Endothelial cell of umbilical vein (primary cell): ENCODE data around the gene ARMS2. TPM values are rescaled to one million over a fixed set of nuclear protein-coding genes. Genes with fewer than 3 reads are reported as not detected.
A peak's percentile ranks its signal among the peaks of the same experiment; 100 is the strongest.

Experiments
- BruUV-seq: library from RNA; stranded (reverse); fragments of 400-500 nt; replicated peaks from 2 replicates; lab custom pipeline; 2021; lab: Mats Ljungman, UMichigan
- CTCF ChIA-PET: fragments of 300-600, 350-600 bp; sonication (Branson Sonifier 250); formaldehyde crosslinking; loops from one replicate; lab custom pipeline; 2021; ENCODE audit warnings: antibody characterized with exemption, inconsistent platforms; lab: Charles Lee
- POLR2A ChIA-PET: fragments of 300-600, 350-600 bp; sonication (Branson Sonifier 250); formaldehyde crosslinking; loops from one replicate; lab custom pipeline; 2021; ENCODE audit warnings: antibody characterized with exemption, inconsistent platforms; lab: Charles Lee
- DNase-seq: peaks from one replicate; pipeline ENCODE4 v3.0.0-alpha.2; 2011; ENCODE audit warnings: low read depth, low spot score
- FAIRE-seq: peaks from 2 replicates; lab custom pipeline; 2011; peaks lifted over from hg19 to GRCh38; lab: Jason Lieb, UNC
- H2AFZ ChIP-seq: 2 replicates; pipeline ENCODE4 v1.6.0; 2012; ENCODE audit warnings: low read depth, low read length, control low read depth, inconsistent platforms
- H3K27ac ChIP-seq: 2 replicates; pipeline ENCODE4 v1.5.1; 2011; ENCODE audit warnings: low read depth, mild to moderate bottlenecking, control low read depth, low read length, moderate library complexity; ENCODE audit not compliant: insufficient read depth
- H3K27me3 ChIP-seq, 2 experiments: 2 replicates each; pipeline versions ENCODE4 v1.6.0 to v1.6.1; 2011; ENCODE audit warnings: low read length in 2 of 2, mixed read lengths in 1 of 2; ENCODE audit not compliant: control insufficient read depth in 2 of 2, insufficient read depth in 2 of 2
- H3K36me3 ChIP-seq, 2 experiments: 2 replicates in 1 of 2; 3 replicates in 1 of 2; pipeline ENCODE4 v1.5.1; 2011; ENCODE audit warnings: low read length in 2 of 2, mild to moderate bottlenecking in 1 of 2, moderate library complexity in 1 of 2; ENCODE audit not compliant: control insufficient read depth in 2 of 2, insufficient read depth in 2 of 2; ENCODE audit errors: extremely low read depth in 1 of 2
- H3K4me1 ChIP-seq: 3 replicates; pipeline ENCODE4 v1.5.1; 2011; ENCODE audit warnings: mild to moderate bottlenecking, low read length; ENCODE audit not compliant: control insufficient read depth, insufficient read depth; ENCODE audit errors: extremely low read depth
- H3K4me2 ChIP-seq: 2 replicates; pipeline ENCODE4 v1.6.1; 2011; ENCODE audit warnings: low read length, control low read depth, mixed read lengths; ENCODE audit not compliant: insufficient read depth
- H3K4me3 ChIP-seq, 3 experiments: fragments of 200-600 bp in 1 of 3; sonication (generic), shearing (Covaris generic) in 1 of 3; replicated peaks in 1 of 3; 2 replicates each; pipeline ENCODE4 v1.5.1; 2011 to 2016; ENCODE audit warnings: control low read depth in 3 of 3, low read length in 3 of 3, mild to moderate bottlenecking in 2 of 3, inconsistent platforms in 1 of 3, low read depth in 1 of 3, moderate library complexity in 1 of 3; ENCODE audit not compliant: insufficient read depth in 1 of 3
- H3K79me2 ChIP-seq: 2 replicates; pipeline ENCODE4 v1.6.0; 2012; ENCODE audit warnings: low read length, inconsistent platforms; ENCODE audit not compliant: control insufficient read depth, insufficient read depth
- H3K9ac ChIP-seq: replicated peaks from 2 replicates; pipeline ENCODE3; 2011; ENCODE audit warnings: low read length, control low read depth; ENCODE audit not compliant: insufficient read depth; ENCODE audit errors: extremely low read depth
- H3K9me1 ChIP-seq: replicated peaks from 3 replicates; pipeline ENCODE4 v1.6.0; 2011; ENCODE audit warnings: mild to moderate bottlenecking, low read length; ENCODE audit not compliant: control insufficient read depth, insufficient read depth; ENCODE audit errors: extremely low read depth
- H3K9me3 ChIP-seq: replicated peaks from 2 replicates; pipeline ENCODE4 v1.5.1; 2012; ENCODE audit warnings: low read length, inconsistent platforms; ENCODE audit not compliant: control insufficient read depth, insufficient read depth
- H4K20me1 ChIP-seq: replicated peaks from 2 replicates; pipeline ENCODE3; 2011; ENCODE audit warnings: mild to moderate bottlenecking, low read length; ENCODE audit not compliant: control insufficient read depth, insufficient read depth; ENCODE audit errors: extremely low read depth
- FOS ChIP-seq: IDR thresholded peaks from 2 replicates; pipeline ENCODE4 v1.6.1; 2011; ENCODE audit warnings: mild to moderate bottlenecking, low read length, moderate library complexity, borderline replicate concordance; ENCODE audit not compliant: insufficient read depth
- GATA2 ChIP-seq: IDR thresholded peaks from 2 replicates; pipeline ENCODE4 v1.7.0; 2011; ENCODE audit warnings: low read depth, mild to moderate bottlenecking, moderate library complexity, mixed read lengths, low read length; ENCODE audit not compliant: insufficient read length, insufficient read depth
- JUN ChIP-seq: IDR thresholded peaks from 2 replicates; pipeline ENCODE4 v1.6.1; 2011; ENCODE audit warnings: borderline replicate concordance, low read depth; ENCODE audit not compliant: insufficient read length, insufficient read depth
- MYC ChIP-seq: IDR thresholded peaks from one replicate; pipeline ENCODE4 v1.6.1; 2011; ENCODE audit warnings: mild to moderate bottlenecking, low read depth, low read length
- POLR2A ChIP-seq: IDR thresholded peaks from 2 replicates; pipeline ENCODE4 v1.6.1; 2012; ENCODE audit warnings: low read depth, mild to moderate bottlenecking, control low read depth, low read length
- POLR2AphosphoS5 ChIP-seq: IDR thresholded peaks from 2 replicates; pipeline ENCODE4 v1.6.1; 2012; ENCODE audit warnings: low read depth, mild to moderate bottlenecking, control low read depth, low read length, moderate library complexity; ENCODE audit not compliant: insufficient read depth
- dilution Hi-C: fragments of 300-500 bp; cut with MboI; formaldehyde crosslinking; loops from one replicate; pipeline ENCODE4 v1.15.0; 2019; ENCODE audit warnings: low sequenced_read_pairs; ENCODE audit not compliant: extremely low pct_ligation_motif_present
- intact Hi-C: fragments of 100-400 bp; cut with micrococcal nuclease; formaldehyde crosslinking; loops from one replicate; pipeline ENCODE4 v1.10.0; 2022
- polyA plus RNA-seq, 4 experiments: library from polyadenylated mRNA; depleted of rRNA in 3 of 4; stranded (reverse) in 3 of 4; unstranded in 1 of 4; fragments of >200 nt; gene quantifications; 2 replicates each; pipeline versions ENCODE4 v1.2.1 to v1.2.3, GENCODE V29; 2011 to 2012; ENCODE audit warnings: missing spikeins in 1 of 4
- total RNA-seq: library from RNA; stranded (reverse); gene quantifications from 2 replicates; pipeline ENCODE4 v1.2.3, GENCODE V29; 2021
- TF ChIP-seq, protein P1 (sequence below), 2 donors: IDR thresholded peaks; 1 replicate in 1 of 2; 2 replicates in 1 of 2; pipeline ENCODE4 v1.5.1; 2011; ENCODE audit warnings: low read length in 2 of 2, mild to moderate bottlenecking in 2 of 2, moderate library complexity in 2 of 2, control low read depth in 1 of 2, inconsistent platforms in 1 of 2, low read depth in 1 of 2; ENCODE audit not compliant: insufficient read depth in 1 of 2; ENCODE audit errors: extremely low read depth in 1 of 2
- TF ChIP-seq, protein P2 (sequence below): IDR thresholded peaks from 2 replicates; pipeline ENCODE4 v1.6.1; 2011; ENCODE audit not compliant: insufficient read depth, insufficient read length

ARMS2 gene
- total and polyA plus RNA-seq, 2 donors (not counting 3 experiments of a cell fraction or from before 2014, with no cell fraction given): not detected

DNA sequence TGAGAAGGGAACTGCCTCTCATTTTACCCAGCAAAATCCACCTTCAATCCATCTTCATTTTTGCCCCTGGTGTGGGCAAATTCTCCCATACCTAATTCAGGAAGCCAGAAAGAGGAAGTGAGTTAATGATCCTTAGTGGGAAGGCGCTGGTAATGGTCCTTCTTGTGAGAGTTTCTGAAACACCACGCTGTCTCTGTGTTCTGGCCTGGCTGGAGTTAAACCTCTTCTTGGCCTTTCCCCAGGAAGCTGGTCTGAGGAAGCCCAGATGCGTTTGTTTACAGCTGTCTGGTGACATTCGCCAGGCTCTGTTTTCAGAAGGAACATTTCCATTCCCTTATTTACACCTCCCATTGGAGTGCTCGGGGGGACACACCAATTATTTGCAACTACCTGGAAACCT, 31.2 kb downstream of the ARMS2 start:
- Histone ChIP-seq H3K79me2 (no peaks in the 10 kb centered on the region), H3K4me2 (no peak overlapping the region)

More for the DNA sequence above, 31.2 kb downstream of the ARMS2 start:
- no TSS peak for BruUV-seq
- peak; percentile 93 for FAIRE-seq
- H3K9me1 ChIP-seq: no peaks in the 10 kb centered on the region
- TF ChIP-seq GATA2 (no peak), FOS (no peak), MYC (no peak), POLR2A (no peak), JUN (no peak), POLR2AphosphoS5 (no peak)
- TF ChIP-seq, protein P1, sequence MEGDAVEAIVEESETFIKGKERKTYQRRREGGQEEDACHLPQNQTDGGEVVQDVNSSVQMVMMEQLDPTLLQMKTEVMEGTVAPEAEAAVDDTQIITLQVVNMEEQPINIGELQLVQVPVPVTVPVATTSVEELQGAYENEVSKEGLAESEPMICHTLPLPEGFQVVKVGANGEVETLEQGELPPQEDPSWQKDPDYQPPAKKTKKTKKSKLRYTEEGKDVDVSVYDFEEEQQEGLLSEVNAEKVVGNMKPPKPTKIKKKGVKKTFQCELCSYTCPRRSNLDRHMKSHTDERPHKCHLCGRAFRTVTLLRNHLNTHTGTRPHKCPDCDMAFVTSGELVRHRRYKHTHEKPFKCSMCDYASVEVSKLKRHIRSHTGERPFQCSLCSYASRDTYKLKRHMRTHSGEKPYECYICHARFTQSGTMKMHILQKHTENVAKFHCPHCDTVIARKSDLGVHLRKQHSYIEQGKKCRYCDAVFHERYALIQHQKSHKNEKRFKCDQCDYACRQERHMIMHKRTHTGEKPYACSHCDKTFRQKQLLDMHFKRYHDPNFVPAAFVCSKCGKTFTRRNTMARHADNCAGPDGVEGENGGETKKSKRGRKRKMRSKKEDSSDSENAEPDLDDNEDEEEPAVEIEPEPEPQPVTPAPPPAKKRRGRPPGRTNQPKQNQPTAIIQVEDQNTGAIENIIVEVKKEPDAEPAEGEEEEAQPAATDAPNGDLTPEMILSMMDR (IDR thresholded peaks at IDR 0.05; ENCODE audit: extremely low read depth in 1 of 2, insufficient read depth in 1 of 2, low read depth in 1 of 2, low read length in 2 of 2): no peak
- TF ChIP-seq, protein P2, sequence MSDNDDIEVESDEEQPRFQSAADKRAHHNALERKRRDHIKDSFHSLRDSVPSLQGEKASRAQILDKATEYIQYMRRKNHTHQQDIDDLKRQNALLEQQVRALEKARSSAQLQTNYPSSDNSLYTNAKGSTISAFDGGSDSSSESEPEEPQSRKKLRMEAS: no peak
- H3K9ac ChIP-seq: no peak overlapping the region
- dilution Hi-C loops (no loop called here), intact Hi-C loops (loop anchor here (1.0 kb wide), 1 partner anchor 11 kb away; no protein-coding TSS in a partner anchor)
- POLR2A ChIA-PET: interaction anchor here (0.7 kb wide), 1 partner anchor 45 kb away, joined by 3 read pairs; no protein-coding TSS in a partner anchor
- H3K27me3 ChIP-seq: no peaks in the 10 kb centered on the region
- peaks cover 4 to 5% of the 10 kb centered on the region in 2 experiments for H3K36me3 ChIP-seq
- DNase-seq: peak; percentile 72
- peak overlapping the region; percentile 13 for H3K27ac ChIP-seq
- no peaks in the 10 kb centered on the region for H3K9me3 ChIP-seq
- CTCF ChIA-PET: interaction anchor here (1.2 kb wide), 1 partner anchor 9 kb away, joined by 3 read pairs; no protein-coding TSS in a partner anchor
- H3K4me1 ChIP-seq: peaks cover 7% of the 10 kb centered on the region
- no peaks in the 10 kb centered on the region for H4K20me1 ChIP-seq
- H3K4me3 ChIP-seq: no peak overlapping the region
- H2AFZ ChIP-seq: no peak overlapping the region
